ENCODE measurements around the gene TMBIM6.
"Not testable (repeated sequence)": the region's sequence is repeated elsewhere in the genome, so short reads cannot be mapped to it uniquely, and the experiment has no call there.

TMBIM6 gene

GRCh38 chr12:49707812-49708147, 33.6 kb upstream of the TMBIM6 start:
- H2BK5ac ChIP-seq (ENCODE audit: low read depth, low read length, poor library complexity), result no peak overlapping the region
- no peak overlapping the region for H3K27ac ChIP-seq (ENCODE audit: low read depth, low read length)
- H4K91ac ChIP-seq (ENCODE audit: low read depth, low read length), result no peak overlapping the region
- no peak overlapping the region for H2BK12ac ChIP-seq (ENCODE audit: low read length)
- no peak overlapping the region for H4K12ac ChIP-seq (ENCODE audit: low read depth, low read length)
- H3K4me3 ChIP-seq (ENCODE audit: low read depth, low read length), result no peak overlapping the region
- no peak overlapping the region for H2AFZ ChIP-seq (ENCODE audit: insufficient read depth, low read length, poor library complexity)
- no peak overlapping the region for H3K4me2 ChIP-seq (ENCODE audit: low read length)
- no peak overlapping the region for H3K4ac ChIP-seq (ENCODE audit: low read depth, low read length)
- no peak overlapping the region for H3K14ac ChIP-seq (ENCODE audit: low read length)
- peaks cover 4% of the 10 kb centered on the region for H3K79me2 ChIP-seq (ENCODE audit: control insufficient read depth, insufficient read depth, low read length, poor library complexity)
- no peaks in the 10 kb centered on the region for H3K36me3 ChIP-seq (ENCODE audit: control insufficient read depth in 1 of 2, insufficient read depth in 2 of 2, low read length in 2 of 2)
- peaks cover 4% of the 10 kb centered on the region for H3K27me3 ChIP-seq (ENCODE audit: insufficient read depth, low read length)
- peaks cover 7% of the 10 kb centered on the region for H3K79me1 ChIP-seq (ENCODE audit: low read length)
- WGBS (ENCODE audit: extremely low coverage, insufficient coverage, insufficient read length), result no CpG with 5 or more reads among the region's 11 CpGs
- H4K8ac ChIP-seq (ENCODE audit: low read depth, low read length), result no peak overlapping the region
- H3K4me1 ChIP-seq (ENCODE audit: control insufficient read depth in 1 of 2, insufficient read depth in 2 of 2, low read length in 2 of 2), result peaks cover 4 to 11% of the 10 kb centered on the region in 2 experiments
- no peak overlapping the region for H3K9ac ChIP-seq (ENCODE audit: low read length)
- no peak overlapping the region for H2AK5ac ChIP-seq (ENCODE audit: low read length)
- H3K23ac ChIP-seq (ENCODE audit: low read length), result no peak overlapping the region
- no peak overlapping the region for H3K18ac ChIP-seq (ENCODE audit: low read length)
- H2BK120ac ChIP-seq (ENCODE audit: insufficient read depth, low read length, poor library complexity), result no peak overlapping the region
- no peaks in the 10 kb centered on the region for H3K9me3 ChIP-seq (ENCODE audit: insufficient read depth, low read depth, low read length)
- no peak for DNase-seq

- no peak for DNase-seq
- no peak overlapping the region for H4K91ac ChIP-seq (ENCODE audit: low read depth, low read length)
- H2BK12ac ChIP-seq (ENCODE audit: low read length), result no peak overlapping the region
- no peak overlapping the region for H4K12ac ChIP-seq (ENCODE audit: low read depth, low read length)
- H3K79me2 ChIP-seq (ENCODE audit: control insufficient read depth, insufficient read depth, low read length, poor library complexity), result peaks cover 4% of the 10 kb centered on the region
- no peak overlapping the region for H3K4ac ChIP-seq (ENCODE audit: low read depth, low read length)
- no peak overlapping the region for H2BK120ac ChIP-seq (ENCODE audit: insufficient read depth, low read length, poor library complexity)
- H4K8ac ChIP-seq (ENCODE audit: low read depth, low read length), result no peak overlapping the region
- no peak overlapping the region for H3K9ac ChIP-seq (ENCODE audit: low read length)
- no peak overlapping the region for H3K4me3 ChIP-seq (ENCODE audit: low read depth, low read length)
- H3K14ac ChIP-seq (ENCODE audit: low read length), result no peak overlapping the region
- H3K4me1 ChIP-seq (ENCODE audit: control insufficient read depth in 1 of 2, insufficient read depth in 2 of 2, low read length in 2 of 2), result peaks cover 4 to 11% of the 10 kb centered on the region in 2 experiments
- peaks cover 7% of the 10 kb centered on the region for H3K79me1 ChIP-seq (ENCODE audit: low read length)
- no peaks in the 10 kb centered on the region for H3K9me3 ChIP-seq (ENCODE audit: insufficient read depth, low read depth, low read length)
- H3K4me2 ChIP-seq (ENCODE audit: low read length), result no peak overlapping the region
- H2AFZ ChIP-seq (ENCODE audit: insufficient read depth, low read length, poor library complexity), result no peak overlapping the region
- WGBS (ENCODE audit: extremely low coverage, insufficient coverage, insufficient read length), result no CpG with 5 or more reads among the region's 3 CpGs
- no peak overlapping the region for H2BK5ac ChIP-seq (ENCODE audit: low read depth, low read length, poor library complexity)
- no peaks in the 10 kb centered on the region for H3K36me3 ChIP-seq (ENCODE audit: control insufficient read depth in 1 of 2, insufficient read depth in 2 of 2, low read length in 2 of 2)
- peaks cover 4% of the 10 kb centered on the region for H3K27me3 ChIP-seq (ENCODE audit: insufficient read depth, low read length)
- H3K18ac ChIP-seq (ENCODE audit: low read length), result no peak overlapping the region
- no peak overlapping the region for H3K23ac ChIP-seq (ENCODE audit: low read length)
- no peak overlapping the region for H3K27ac ChIP-seq (ENCODE audit: low read depth, low read length)
- no peak overlapping the region for H2AK5ac ChIP-seq (ENCODE audit: low read length)
Measured at GRCh38 chr12:49708851-49709250, 32.5 kb upstream of the TMBIM6 start.

GRCh38 chr12:49713952-49714351, 27.4 kb upstream of the TMBIM6 start:
- DNase-seq, result peak in 1 of 2 donors; percentile 23

GRCh38 chr12:49716553-49716952, 24.8 kb upstream of the TMBIM6 start:
- Histone ChIP-seq H3K79me1 (ENCODE audit: low read length) (no peaks in the 10 kb centered on the region), H2AFZ (ENCODE audit: insufficient read depth, low read length, poor library complexity) (no peak overlapping the region), H3K9ac (ENCODE audit: low read length) (no peak overlapping the region), H3K36me3 (ENCODE audit: control insufficient read depth in 1 of 2, insufficient read depth in 2 of 2, low read length in 2 of 2) (no peaks in the 10 kb centered on the region), H2BK120ac (ENCODE audit: insufficient read depth, low read length, poor library complexity) (no peak overlapping the region), H3K27ac (ENCODE audit: low read depth, low read length) (no peak overlapping the region), H4K8ac (ENCODE audit: low read depth, low read length) (no peak overlapping the region), H2BK5ac (ENCODE audit: low read depth, low read length, poor library complexity) (no peak overlapping the region), H3K4ac (ENCODE audit: low read depth, low read length) (no peak overlapping the region), H3K18ac (ENCODE audit: low read length) (no peak overlapping the region), H3K9me3 (ENCODE audit: insufficient read depth, low read depth, low read length) (no peaks in the 10 kb centered on the region), H3K14ac (ENCODE audit: low read length) (no peak overlapping the region), H3K4me3 (ENCODE audit: low read depth, low read length) (no peak overlapping the region), H3K4me1 (ENCODE audit: control insufficient read depth in 1 of 2, insufficient read depth in 2 of 2, low read length in 2 of 2) (no peaks in the 10 kb centered on the region), H3K27me3 (ENCODE audit: insufficient read depth, low read length) (no peaks in the 10 kb centered on the region), H2BK12ac (ENCODE audit: low read length) (no peak overlapping the region), H3K4me2 (ENCODE audit: low read length) (no peak overlapping the region), H3K23ac (ENCODE audit: low read length) (no peak overlapping the region), H4K91ac (ENCODE audit: low read depth, low read length) (no peak overlapping the region), H3K79me2 (ENCODE audit: control insufficient read depth, insufficient read depth, low read length, poor library complexity) (no peaks in the 10 kb centered on the region), H4K12ac (ENCODE audit: low read depth, low read length) (no peak overlapping the region), H2AK5ac (ENCODE audit: low read length) (no peak overlapping the region)
- DNase-seq, result no peak
- no CpG with 5 or more reads among the region's 2 CpGs for WGBS (ENCODE audit: extremely low coverage, insufficient coverage, insufficient read length)

More at GRCh38 chr12:49713952-49714351, 27.4 kb upstream of the TMBIM6 start:
- H4K91ac ChIP-seq (ENCODE audit: low read depth, low read length); H2AK5ac ChIP-seq (ENCODE audit: low read length); H3K36me3 ChIP-seq (ENCODE audit: control insufficient read depth in 1 of 2, insufficient read depth in 2 of 2, low read length in 2 of 2); H4K8ac ChIP-seq (ENCODE audit: low read depth, low read length); H3K9me3 ChIP-seq (ENCODE audit: insufficient read depth, low read depth, low read length); H2BK120ac ChIP-seq (ENCODE audit: insufficient read depth, low read length, poor library complexity); H3K4ac ChIP-seq (ENCODE audit: low read depth, low read length); H3K79me2 ChIP-seq (ENCODE audit: control insufficient read depth, insufficient read depth, low read length, poor library complexity); H3K27ac ChIP-seq (ENCODE audit: low read depth, low read length); H3K9ac ChIP-seq (ENCODE audit: low read length); H3K27me3 ChIP-seq (ENCODE audit: insufficient read depth, low read length); H3K14ac ChIP-seq (ENCODE audit: low read length); H4K12ac ChIP-seq (ENCODE audit: low read depth, low read length); H2BK12ac ChIP-seq (ENCODE audit: low read length); H3K4me3 ChIP-seq (ENCODE audit: low read depth, low read length); H3K79me1 ChIP-seq (ENCODE audit: low read length); H2BK5ac ChIP-seq (ENCODE audit: low read depth, low read length, poor library complexity); H2AFZ ChIP-seq (ENCODE audit: insufficient read depth, low read length, poor library complexity); H3K23ac ChIP-seq (ENCODE audit: low read length); H3K18ac ChIP-seq (ENCODE audit: low read length); H3K4me2 ChIP-seq (ENCODE audit: low read length); H3K4me1 ChIP-seq (ENCODE audit: control insufficient read depth in 1 of 2, insufficient read depth in 2 of 2, low read length in 2 of 2): not testable (repeated sequence)
- no CpG with 5 or more reads among the region's 3 CpGs for WGBS (ENCODE audit: extremely low coverage, insufficient coverage, insufficient read length)

All from trophoblast cell (in vitro differentiated cells and primary cell).